HG03432 (cell line): ENCODE measurements around the gene MPDU1.
A peak's percentile ranks its signal among the peaks of the same experiment; 100 is the strongest.

ENCODE experiments used
- ATAC-seq: cut with Tn5 transposase; IDR thresholded peaks from one replicate; pipeline ENCODE4 v1.9.1; 2021; ENCODE audit warnings: mild to moderate bottlenecking, moderate library complexity; ENCODE audit not compliant: unreplicated experiment

The MPDU1 gene

DNA sequence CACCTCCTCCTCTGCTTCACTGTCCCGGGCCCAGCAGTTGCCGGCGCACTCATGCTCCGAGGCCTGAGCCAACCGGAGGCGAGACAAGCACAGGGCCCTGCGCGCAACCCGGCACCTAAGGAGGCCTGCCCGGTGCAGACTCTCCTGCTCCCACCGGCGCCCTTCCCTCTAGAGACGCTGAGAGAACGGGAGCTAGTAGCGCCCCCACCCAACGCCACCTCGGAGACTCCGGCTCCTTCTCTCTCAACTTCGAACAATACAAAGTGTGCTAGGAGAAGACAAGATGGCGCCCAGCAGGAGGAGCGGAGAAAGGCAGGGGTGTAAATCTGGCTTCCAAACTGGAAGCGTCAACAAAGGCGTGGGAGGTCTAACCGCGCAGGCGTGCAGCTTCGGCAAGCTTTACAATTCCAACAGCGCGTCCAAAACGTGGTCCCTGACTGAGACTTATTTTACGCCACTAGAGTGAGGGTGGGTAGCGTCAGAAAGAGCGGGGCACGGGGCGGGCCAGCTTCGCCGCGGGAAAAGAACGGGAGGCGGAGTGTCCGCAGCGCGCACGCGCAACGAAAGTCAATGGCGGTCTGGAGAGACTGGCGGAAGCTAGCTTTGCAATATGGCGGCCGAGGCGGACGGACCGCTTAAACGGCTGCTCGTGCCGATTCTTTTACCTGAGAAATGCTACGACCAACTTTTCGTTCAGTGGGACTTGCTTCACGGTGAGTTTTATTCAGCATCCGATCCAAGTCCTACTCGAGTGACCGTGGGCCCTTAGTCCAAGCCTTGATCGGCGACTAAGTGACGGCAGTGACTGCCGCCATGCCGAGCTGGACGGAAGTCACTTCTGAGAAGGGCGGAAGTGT lies at the start of gene MPDU1:
TSS of gene MPDU1 (plus strand) at position 600 of the 857 bp plus-strand sequence. CDS start at position 611, 11 bp downstream.
- ATAC-seq = peak; percentile 69

DNA sequence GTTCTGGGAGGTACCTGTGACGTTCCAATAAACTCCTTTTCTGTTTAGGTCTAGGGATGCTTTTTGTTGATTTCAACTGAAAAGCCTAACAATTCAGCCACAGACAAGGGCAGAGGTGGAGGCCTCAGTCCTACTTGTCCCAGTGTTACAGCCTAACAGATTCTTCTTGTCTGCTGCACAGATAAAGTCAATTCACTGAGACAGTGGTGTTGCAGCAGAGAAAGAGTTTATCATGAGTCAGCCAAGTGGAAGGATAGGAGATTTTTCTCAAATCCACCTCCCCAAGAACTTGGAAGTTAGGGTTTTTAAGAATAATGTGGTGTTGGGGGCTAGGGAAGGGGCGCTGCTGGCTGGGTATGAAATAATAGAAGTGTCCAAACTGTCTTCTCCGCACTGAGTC lies 45.6 kb upstream of the MPDU1 start:
- no peak for ATAC-seq

DNA sequence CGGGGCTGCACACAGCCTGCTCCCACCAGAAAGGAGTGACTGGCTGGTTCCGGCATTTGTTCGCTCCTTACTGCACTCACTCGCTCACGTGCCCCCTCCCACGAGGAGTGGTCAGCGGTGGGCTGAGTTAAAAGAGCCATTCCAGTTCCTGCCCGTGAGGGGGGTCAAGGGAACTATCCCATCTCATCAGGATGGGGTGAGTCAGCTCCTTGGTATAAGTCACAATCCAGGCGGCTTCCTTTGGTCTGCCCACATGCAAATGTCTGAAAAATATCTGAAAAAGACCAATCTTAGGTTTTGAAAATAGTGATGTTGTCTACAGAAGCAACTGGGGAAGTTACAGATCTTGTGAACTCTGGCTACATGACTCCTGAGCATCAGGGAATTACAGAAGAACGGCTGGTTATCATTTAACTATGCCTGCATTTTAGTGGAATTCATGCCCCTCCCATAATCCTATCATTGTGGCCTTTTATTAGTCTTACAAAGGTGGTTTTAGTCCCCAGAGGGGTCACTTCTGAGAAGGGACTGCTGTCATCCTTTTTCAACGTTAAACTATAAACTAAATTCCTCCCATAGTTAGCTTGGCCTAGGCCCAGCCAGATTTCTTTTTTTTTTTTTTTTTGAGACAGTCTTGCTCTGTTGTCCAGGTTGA lies 44.6 kb upstream of the MPDU1 start:
- ATAC-seq = no peak

DNA sequence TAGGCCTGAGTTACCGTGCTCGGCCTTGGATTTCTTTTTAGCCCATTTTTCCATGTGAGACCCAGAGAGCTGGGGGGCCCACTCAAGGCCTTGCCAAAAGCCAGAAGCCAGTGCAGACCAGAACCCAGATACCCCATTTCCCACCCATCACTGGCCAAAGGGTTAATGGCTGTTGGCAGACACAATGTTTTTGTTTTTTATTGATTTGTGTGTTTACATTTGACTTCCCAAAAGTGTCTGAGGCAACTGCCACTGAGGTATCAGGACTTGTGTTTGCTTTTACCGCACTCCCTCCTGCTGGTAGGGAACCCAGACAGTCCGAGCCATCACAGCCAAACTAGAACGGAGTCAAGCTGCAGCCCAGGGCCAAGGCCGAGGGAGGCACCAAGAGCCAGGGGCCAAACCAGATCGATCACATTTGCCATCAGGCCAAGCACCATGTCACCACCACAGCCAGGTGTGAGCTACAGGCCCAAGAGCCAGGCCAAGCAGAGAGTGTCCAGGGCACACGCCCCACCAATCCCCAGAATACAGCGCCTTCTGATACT lies 42.5 kb upstream of the MPDU1 start:
- ATAC-seq = no peak

DNA sequence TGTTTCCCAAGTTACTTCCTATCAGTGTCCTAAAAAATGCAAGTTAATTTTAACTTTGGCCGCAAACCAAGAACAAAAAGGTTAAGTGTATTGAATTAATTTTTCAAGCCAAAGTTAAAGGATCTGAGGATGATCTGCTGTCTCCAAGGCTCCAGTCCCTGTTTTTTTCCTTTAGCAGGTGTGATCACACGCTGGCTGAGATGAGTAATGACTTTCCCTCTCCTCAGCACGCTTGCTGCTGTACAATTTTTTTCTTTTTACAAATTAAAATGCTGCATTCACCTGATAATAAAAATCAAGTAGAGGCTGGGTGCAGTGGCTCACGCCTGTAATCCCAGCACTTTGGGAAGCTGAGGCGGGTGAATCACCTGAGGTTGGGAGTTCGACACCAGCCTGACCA lies 38.7 kb upstream of the MPDU1 start:
- ATAC-seq = no peak

DNA sequence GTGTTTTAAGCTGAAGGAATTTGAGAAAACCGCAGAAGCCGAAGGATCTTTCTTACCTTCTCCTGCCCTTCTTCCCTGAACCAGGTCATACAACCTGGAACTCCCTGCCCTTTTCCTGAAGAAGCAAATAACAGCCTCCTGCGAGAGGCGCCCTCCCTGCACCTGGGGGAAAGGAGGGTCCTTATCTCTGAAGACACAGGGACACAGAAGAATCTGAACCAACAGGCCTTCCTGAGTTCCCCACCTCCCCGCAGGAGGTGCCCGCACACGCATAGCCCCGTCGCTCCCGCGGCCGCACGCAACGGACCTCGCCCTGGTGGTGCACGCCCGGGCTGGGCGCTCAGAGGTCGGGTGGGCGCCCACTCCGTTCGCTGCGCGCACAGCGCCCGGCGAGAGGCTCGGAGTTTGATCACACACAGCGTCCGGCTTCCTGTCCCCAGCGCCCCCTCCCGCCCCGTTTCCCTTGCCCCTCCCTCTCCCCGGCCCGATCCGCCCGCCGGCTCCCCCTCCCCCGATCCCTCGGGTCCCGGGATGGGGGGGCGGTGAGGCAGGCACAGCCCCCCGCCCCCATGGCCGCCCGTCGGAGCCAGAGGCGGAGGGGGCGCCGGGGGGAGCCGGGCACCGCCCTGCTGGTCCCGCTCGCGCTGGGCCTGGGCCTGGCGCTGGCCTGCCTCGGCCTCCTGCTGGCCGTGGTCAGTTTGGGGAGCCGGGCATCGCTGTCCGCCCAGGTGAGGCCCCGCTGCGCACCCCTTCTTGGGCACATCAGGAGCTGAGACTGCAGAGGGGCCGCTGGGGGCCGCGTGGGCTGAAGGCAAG lies 34.9 kb upstream of the MPDU1 start, which contains the start of gene TNFSF12:
TSS of gene TNFSF12 (plus strand) at position 474 of the 816 bp plus-strand sequence. CDS start at position 570, 96 bp downstream.
- ATAC-seq = no peak

DNA sequence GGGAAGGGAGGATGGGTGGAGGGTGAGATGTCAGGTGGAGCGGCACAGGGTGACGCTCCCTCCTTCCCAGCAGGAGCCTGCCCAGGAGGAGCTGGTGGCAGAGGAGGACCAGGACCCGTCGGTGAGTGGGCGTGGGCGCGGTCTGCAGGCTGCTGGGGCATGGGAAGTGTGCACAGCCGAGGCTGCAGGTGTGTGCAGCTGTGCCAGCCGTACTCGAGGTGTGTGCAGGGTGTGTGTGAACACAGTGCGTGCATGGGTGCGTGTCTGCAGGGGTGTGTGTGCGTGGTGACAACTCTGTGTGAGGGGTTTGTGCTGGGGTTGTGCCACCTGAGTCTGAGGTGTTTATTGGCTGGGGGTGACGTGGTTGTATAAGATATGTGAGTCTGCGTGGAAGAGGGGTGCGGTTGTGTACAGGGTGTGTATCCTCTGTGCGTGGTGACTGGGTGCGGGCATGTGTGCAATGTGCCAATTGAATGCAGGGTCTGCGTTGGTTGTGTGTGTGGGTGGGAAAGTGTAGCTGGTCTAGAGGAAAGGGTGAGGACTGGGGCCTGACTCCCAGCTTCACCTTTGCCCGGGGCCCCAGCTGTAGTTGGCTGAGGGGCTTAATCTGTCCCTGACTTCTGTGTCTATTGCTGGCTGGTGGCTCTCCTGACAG lies 34.1 kb upstream of the MPDU1 start:
- ATAC-seq = no peak

DNA sequence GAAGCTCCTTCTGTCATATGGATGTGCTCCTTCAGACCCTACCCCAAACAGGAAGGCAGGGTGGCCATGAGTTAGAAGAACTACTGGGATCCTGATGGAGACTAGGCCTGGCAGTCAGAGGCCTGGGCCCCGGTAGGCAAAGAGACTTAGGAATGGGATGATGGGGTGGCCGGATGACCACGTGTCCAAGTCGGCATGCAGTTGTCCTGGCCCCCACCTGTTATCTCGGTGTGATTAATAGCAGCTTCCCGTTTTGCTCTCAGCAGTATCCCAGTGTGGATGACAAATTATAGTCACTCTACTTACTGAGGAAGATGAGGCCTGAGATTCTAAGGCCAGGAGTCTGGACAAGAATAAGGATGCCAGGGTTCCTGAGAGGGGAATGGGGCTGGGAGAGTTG lies 33.3 kb upstream of the MPDU1 start:
- ATAC-seq = no peak

DNA sequence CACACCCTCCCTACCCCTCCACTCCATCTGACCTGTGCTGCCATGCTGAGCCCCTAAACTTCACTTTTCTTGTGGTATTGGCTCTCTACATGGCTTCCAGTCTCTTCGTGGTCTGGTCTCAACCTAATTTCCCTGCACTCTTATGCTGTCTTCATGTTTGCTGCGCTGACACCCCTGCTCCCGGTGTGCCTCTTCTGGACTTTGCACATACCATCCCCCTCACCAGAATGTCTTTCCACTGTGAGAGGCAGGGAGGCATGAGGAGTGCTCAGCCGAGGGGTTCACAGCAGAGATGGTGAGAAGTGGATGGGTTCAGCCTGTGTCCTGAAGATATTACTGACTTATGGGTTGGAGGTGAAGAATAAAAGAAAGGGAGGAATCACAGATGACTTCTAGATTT lies 32.3 kb upstream of the MPDU1 start:
- ATAC-seq = no peak

DNA sequence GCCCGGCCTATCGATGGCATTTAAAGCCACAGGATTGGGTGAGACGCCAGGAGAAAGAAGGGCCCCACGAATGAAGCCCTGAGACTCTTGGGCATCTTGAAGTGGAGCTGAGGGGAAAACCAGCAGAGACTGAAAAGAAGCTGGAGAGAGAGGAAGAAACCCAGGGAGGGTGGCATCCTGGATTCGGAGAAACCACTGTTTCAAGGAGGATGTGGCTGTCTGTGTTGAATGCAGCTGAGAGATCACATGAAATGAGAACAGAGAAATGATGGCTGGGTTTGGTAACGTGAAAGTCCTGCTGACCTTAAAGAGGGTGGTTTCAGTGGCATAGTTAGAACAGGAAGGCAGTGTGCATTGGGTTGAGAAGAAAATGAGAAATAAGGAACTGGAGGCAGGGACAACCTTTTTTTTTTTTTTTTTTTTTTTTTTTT lies 31.0 kb upstream of the MPDU1 start:
- peak; percentile 67 for ATAC-seq

DNA sequence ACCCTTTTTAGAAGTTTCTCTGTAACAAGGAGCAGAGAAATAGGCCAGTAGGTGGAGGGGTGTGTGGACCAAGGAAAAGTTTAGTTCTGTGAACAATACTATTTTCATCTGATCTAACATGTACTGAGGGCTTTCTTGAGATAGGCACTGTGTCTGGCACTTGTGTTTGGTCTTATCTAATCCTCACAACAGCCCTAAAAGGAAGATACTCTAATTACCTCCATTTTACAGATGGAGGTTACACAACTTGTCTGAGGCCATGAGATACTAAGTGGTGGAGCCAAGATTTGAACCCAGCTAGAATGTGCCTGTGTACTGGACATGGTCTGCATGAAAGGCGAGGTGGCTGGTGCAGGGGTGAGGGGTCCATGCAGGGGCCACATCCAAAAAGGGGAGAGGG lies 30.3 kb upstream of the MPDU1 start:
- no peak for ATAC-seq

DNA sequence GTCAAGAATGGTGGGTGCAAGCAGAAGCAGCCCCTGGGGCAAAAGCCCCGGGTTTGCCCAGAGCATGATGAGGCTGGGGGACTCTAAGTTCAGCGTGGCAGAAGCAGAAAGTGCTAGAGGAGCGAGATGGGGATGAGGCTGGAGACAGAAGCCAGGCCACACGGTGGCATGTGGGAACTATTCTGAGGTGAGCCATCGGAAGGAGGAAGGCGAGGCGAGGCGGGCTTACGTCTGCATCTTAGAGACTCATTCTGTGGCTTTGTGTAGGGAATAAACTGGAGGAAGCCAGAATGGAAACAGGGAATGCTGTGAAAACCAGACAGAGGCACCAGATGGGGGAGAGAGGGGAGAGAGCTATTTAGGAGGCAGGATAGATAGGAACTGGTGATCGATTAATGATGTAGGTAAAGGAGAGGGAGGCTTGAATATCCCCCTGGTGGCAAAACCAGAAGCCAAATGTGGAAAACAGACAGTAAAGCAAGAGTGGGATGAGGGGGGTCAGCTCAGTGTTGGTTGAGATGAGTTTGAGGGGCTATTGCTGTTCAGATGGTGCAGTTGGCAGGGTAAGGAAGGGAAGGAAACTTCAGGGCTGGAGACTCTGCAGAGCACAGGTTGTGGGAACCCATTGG lies 28.2 kb upstream of the MPDU1 start:
- ATAC-seq = no peak

DNA sequence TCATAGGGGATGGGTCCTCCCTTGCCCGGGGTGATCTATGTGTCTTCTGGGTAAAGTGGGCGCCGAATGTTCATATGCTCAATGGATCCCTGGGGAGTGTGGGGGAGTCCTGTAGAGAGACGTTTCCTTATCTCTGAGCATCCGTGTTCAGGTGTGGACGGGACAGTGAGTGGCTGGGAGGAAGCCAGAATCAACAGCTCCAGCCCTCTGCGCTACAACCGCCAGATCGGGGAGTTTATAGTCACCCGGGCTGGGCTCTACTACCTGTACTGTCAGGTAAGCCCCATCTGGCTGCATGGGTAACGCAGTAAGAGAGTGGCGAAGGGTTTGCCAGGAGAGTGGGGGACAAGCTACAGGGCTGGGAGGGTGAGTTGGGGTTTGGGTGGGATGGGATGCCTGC lies 27.0 kb upstream of the MPDU1 start:
- no peak for ATAC-seq

DNA sequence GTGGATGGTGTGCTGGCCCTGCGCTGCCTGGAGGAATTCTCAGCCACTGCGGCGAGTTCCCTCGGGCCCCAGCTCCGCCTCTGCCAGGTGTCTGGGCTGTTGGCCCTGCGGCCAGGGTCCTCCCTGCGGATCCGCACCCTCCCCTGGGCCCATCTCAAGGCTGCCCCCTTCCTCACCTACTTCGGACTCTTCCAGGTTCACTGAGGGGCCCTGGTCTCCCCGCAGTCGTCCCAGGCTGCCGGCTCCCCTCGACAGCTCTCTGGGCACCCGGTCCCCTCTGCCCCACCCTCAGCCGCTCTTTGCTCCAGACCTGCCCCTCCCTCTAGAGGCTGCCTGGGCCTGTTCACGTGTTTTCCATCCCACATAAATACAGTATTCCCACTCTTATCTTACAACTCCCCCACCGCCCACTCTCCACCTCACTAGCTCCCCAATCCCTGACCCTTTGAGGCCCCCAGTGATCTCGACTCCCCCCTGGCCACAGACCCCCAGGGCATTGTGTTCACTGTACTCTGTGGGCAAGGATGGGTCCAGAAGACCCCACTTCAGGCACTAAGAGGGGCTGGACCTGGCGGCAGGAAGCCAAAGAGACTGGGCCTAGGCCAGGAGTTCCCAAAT lies 26.4 kb upstream of the MPDU1 start:
- ATAC-seq = no peak

DNA sequence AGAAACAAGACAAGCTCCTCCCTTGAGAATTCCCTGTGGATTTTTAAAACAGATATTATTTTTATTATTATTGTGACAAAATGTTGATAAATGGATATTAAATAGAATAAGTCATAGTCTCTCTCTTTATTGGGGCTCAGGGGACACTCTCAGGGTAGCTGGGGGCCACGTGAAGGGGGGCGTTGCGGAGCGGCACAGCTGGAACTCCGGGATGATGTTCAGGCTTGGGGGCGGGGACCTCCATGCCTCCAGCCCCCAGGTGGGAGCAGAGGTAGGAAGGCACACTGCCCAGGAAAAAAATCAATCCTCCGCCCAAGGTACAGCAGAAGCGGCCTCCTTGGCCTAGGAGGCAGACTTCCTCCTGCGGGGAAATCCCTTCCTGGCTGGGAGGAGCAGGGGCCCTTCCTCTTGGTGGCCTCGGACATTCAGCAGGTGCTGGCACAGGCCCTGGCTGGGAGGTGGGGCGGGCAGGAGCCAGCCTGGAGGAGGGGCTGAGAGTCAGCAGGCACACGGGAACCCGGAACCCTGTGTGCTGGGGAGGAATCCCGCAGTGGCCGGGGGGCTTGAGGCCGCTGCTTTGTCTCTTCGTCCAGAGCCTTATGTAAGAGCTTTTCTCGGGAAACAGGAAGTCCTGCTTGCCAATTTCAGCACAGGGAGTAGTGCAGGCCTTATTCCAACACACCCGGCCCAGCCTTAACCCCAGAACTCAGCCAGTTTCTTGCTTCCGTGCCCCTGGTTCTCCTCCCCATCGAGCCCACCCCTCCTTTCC lies 25.7 kb upstream of the MPDU1 start:
- no peak for ATAC-seq

DNA sequence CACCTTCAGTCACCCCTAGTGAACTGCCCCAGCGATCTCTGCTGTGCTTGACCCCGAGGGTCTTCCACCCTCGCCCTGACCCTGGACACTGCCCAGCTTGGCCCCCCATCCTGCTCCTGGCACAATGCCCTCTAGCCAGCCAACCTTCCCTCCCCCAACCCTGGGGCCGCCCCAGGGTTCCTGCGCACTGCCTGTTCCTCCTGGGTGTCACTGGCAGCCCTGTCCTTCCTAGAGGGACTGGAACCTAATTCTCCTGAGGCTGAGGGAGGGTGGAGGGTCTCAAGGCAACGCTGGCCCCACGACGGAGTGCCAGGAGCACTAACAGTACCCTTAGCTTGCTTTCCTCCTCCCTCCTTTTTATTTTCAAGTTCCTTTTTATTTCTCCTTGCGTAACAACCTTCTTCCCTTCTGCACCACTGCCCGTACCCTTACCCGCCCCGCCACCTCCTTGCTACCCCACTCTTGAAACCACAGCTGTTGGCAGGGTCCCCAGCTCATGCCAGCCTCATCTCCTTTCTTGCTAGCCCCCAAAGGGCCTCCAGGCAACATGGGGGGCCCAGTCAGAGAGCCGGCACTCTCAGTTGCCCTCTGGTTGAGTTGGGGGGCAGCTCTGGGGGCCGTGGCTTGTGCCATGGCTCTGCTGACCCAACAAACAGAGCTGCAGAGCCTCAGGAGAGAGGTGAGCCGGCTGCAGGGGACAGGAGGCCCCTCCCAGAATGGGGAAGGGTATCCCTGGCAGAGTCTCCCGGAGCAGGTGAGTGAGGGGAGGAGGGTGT lies 24.9 kb upstream of the MPDU1 start, which contains the start of gene TNFSF13:
TSS of gene TNFSF13 (plus strand) at position 207 of the 776 bp plus-strand sequence. CDS start at position 497, 290 bp downstream.
- no peak for ATAC-seq

DNA sequence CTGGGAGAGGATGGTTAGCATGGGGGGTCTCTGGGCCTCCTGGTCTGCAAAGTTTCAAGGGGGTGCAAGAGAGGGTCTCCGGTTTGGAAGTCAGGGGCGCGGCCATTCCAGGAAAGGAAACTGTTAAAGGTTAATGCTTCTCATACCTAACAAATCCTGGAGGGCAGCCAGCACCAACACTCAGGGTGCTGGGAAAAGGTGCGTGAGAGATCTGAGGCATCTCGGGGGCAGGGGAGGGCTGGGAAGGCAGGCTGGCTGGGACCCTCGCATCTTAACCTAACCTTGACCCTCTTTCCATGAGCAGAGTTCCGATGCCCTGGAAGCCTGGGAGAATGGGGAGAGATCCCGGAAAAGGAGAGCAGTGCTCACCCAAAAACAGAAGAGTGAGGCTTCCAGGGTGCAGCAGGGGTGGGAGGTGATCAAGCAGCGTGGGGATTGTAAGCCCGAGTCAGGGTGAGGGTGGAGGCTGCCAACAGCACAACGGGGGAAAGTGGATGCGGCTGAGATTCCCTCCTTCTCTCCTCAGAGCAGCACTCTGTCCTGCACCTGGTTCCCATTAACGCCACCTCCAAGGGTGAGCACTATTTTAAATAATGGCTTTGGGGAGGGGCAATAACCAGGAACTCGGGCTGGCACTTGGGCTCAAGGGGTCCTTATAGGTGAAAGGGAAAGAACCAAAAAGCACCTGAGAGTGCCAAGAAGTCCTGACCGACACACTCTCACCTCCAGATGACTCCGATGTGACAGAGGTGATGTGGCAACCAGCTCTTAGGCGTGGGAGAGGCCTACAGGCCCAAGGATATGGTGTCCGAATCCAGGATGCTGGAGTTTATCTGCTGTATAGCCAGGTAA lies 24.1 kb upstream of the MPDU1 start:
- no peak for ATAC-seq
